ENCODE results near the gene TANC1.

DNA sequence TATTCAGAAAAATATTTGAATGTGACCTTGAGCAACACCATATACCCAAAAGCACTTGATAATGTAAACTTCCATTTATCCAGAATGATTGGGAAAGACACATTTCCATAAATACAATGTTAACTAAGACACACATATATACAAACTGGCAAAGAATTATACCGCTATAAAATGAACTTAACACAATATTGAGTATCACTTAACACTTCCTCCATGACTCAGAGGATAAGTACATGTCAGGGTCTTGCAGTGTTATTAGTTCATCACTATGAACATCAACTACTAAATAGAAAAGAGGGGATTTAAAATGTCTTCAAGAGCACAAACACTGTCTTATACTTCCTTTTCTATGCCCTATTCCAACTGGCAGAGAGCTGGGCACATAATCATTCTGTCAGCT is 299.5 kb downstream of the TANC1 start:
- TF ChIP-seq TAF1 (IDR thresholded peaks at IDR 0.05; ENCODE audit: borderline replicate concordance, low read depth, low read length) (no peak), POLR2A (IDR thresholded peaks at IDR 0.05; ENCODE audit: low read depth, low read length) (no peak), POLR2AphosphoS5 (IDR thresholded peaks at IDR 0.05; ENCODE audit: low read depth, low read length) (no peak)

All from GM12892 (cell line).